Neuronal stem cell (in vitro differentiated cells): Measurements from ENCODE around the gene SLC2A5.

ENCODE experiments used
- DNase-seq: peaks from one replicate; pipeline ENCODE4 v3.0.0-alpha.2; 2013; ENCODE audit warnings: low spot score
- H2AFZ ChIP-seq: one replicate; pipeline ENCODE4 v1.6.1; 2013; ENCODE audit warnings: mild to moderate bottlenecking, low read length, inconsistent platforms
- H2AK5ac ChIP-seq: 2 replicates; pipeline ENCODE4 v1.6.1; 2013; ENCODE audit warnings: low read depth, mild to moderate bottlenecking, inconsistent platforms, low read length, moderate library complexity, mixed read lengths
- H2BK120ac ChIP-seq: 2 replicates; pipeline ENCODE4 v1.6.1; 2013; ENCODE audit warnings: low read depth, mild to moderate bottlenecking, inconsistent platforms, low read length, moderate library complexity, mixed read lengths
- H2BK12ac ChIP-seq: one replicate; pipeline ENCODE4 v1.6.1; 2013; ENCODE audit warnings: low read length, inconsistent platforms
- H2BK15ac ChIP-seq: 2 replicates; pipeline ENCODE4 v1.6.1; 2013; ENCODE audit warnings: mild to moderate bottlenecking, low read length, inconsistent platforms, mixed read lengths
- H2BK5ac ChIP-seq: one replicate; pipeline ENCODE4 v1.6.1; 2013; ENCODE audit warnings: inconsistent platforms, mild to moderate bottlenecking, low read length, moderate library complexity
- H3K14ac ChIP-seq: one replicate; pipeline ENCODE4 v1.6.1; 2013; ENCODE audit warnings: low read length, inconsistent platforms
- H3K18ac ChIP-seq: 2 replicates; pipeline ENCODE4 v1.6.1; 2013; ENCODE audit warnings: low read length, inconsistent platforms
- H3K23ac ChIP-seq: 2 replicates; pipeline ENCODE4 v1.6.1; 2013; ENCODE audit warnings: low read depth, mild to moderate bottlenecking, mixed read lengths, low read length, inconsistent platforms; ENCODE audit not compliant: poor library complexity
- H3K27ac ChIP-seq: replicated peaks from 3 replicates; pipeline ENCODE4 v1.5.1; 2013; ENCODE audit warnings: low read length, inconsistent platforms
- H3K27me3 ChIP-seq, 3 experiments: 2 replicates each; pipeline ENCODE4 v1.6.1; 2013; ENCODE audit warnings: low read length in 3 of 3, mild to moderate bottlenecking in 2 of 3, inconsistent platforms in 1 of 3, low read depth in 1 of 3, mixed read lengths in 1 of 3, moderate library complexity in 1 of 3; ENCODE audit not compliant: control insufficient read depth in 3 of 3, insufficient read depth in 3 of 3
- H3K36me3 ChIP-seq, 2 donors: replicated peaks in 1 of 2; 2 replicates each; pipeline ENCODE4 v1.6.1; 2013; ENCODE audit warnings: low read length in 2 of 2; ENCODE audit not compliant: control insufficient read depth in 2 of 2, insufficient read depth in 2 of 2
- H3K4ac ChIP-seq: 2 replicates; pipeline ENCODE4 v1.6.1; 2013; ENCODE audit warnings: inconsistent platforms, mild to moderate bottlenecking, low read length, moderate library complexity
- H3K4me1 ChIP-seq, 2 donors: 1 replicate in 1 of 2; 2 replicates in 1 of 2; pipeline ENCODE4 v1.6.1; 2013; ENCODE audit warnings: low read length in 2 of 2, low read depth in 1 of 2; ENCODE audit not compliant: control insufficient read depth in 2 of 2, insufficient read depth in 1 of 2
- H3K4me2 ChIP-seq: one replicate; pipeline ENCODE4 v1.6.1; 2013; ENCODE audit warnings: mild to moderate bottlenecking, low read length, inconsistent platforms; ENCODE audit not compliant: insufficient read depth, poor library complexity, severe bottlenecking
- H3K4me3 ChIP-seq, 2 donors: 2 replicates each; pipeline ENCODE4 v1.5.1; 2013; ENCODE audit warnings: low read length in 2 of 2, mild to moderate bottlenecking in 2 of 2, inconsistent platforms in 1 of 2, moderate library complexity in 1 of 2
- H3K79me1 ChIP-seq: one replicate; pipeline ENCODE4 v1.6.1; 2013; ENCODE audit warnings: low read depth, mild to moderate bottlenecking, inconsistent platforms, low read length, moderate library complexity
- H3K9ac ChIP-seq: one replicate; pipeline ENCODE4 v1.6.1; 2013; ENCODE audit warnings: mild to moderate bottlenecking, low read depth, low read length, inconsistent platforms; ENCODE audit not compliant: poor library complexity
- H3K9me3 ChIP-seq, 2 donors: replicated peaks in 1 of 2; 2 replicates each; pipeline versions ENCODE3 to v1.6.1; 2013; ENCODE audit warnings: low read length in 2 of 2, mild to moderate bottlenecking in 2 of 2, inconsistent platforms in 1 of 2, low read depth in 1 of 2, mixed read lengths in 1 of 2, moderate library complexity in 1 of 2; ENCODE audit not compliant: control insufficient read depth in 2 of 2, insufficient read depth in 1 of 2
- H4K8ac ChIP-seq: one replicate; pipeline ENCODE4 v1.6.1; 2013; ENCODE audit warnings: low read depth, mild to moderate bottlenecking, inconsistent platforms, low read length, moderate library complexity
- H4K91ac ChIP-seq: one replicate; pipeline ENCODE4 v1.6.1; 2013; ENCODE audit warnings: low read length, low read depth, mild to moderate bottlenecking, inconsistent platforms; ENCODE audit not compliant: poor library complexity
- WGBS, 2 donors: extraction: QIAGEN DNeasy Blood & Tissue Kit; methylation state at CpG; one replicate each; pipeline ENCODE4 v1.1.7; 2013; ENCODE audit warnings: missing lambda C conversion rate in 2 of 2, mixed read lengths in 1 of 2; ENCODE audit not compliant: insufficient read length in 2 of 2, insufficient replicate concordance in 1 of 2; ENCODE audit errors: extremely low coverage in 2 of 2; 5-methylcytosine and 5-hydroxymethylcytosine counted together

The SLC2A5 gene

DNA sequence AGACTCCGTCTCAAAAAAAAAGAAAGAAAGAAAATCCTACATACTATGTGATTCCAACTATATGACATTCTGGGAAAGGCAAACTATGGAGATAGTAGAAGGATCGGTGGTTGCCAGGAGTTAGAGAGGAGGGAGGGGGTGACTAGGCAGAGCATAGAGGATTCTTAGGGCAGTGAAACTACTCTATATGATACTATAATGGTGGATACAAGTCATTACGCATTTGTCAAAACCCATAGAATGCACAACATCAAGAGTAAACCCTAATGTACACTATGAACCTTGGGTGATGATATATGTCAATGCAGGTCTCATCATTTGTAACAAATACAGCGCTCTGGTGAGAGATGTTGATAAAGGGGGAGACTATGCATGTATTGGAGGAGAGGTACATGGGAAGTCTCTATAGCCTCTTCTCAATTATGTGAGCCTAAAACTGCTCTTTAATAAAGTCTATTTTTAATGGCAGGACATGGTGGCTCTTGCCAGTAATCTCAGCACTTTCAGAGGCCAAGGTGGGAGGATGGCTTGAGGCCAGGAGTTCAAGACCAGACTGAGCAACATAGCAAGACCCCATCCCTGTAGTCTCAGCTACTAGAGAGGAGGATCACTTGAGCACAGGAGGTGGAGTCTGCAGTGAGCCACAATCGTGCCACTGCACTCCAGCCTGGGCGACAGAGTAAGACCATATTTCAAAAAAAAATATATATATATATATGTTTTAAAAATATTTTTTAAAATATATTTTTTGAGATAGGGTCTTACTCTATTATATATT is 17.0 kb downstream of the SLC2A5 start:
- WGBS, 2 donors: no CpG with 5 or more reads among the region's 6 CpGs
- H2BK15ac ChIP-seq: no peak overlapping the region
- no peak overlapping the region for H3K18ac ChIP-seq
- H3K4me1 ChIP-seq: no peaks in the 10 kb centered on the region
- no peak overlapping the region for H2BK5ac ChIP-seq
- H4K91ac ChIP-seq: no peak overlapping the region
- no peak overlapping the region for H2AK5ac ChIP-seq
- no peak overlapping the region for H3K27ac ChIP-seq
- no peak overlapping the region for H3K14ac ChIP-seq
- H3K27me3 ChIP-seq: no peaks in the 10 kb centered on the region
- H3K4me3 ChIP-seq: no peak overlapping the region
- no peaks in the 10 kb centered on the region for H3K79me1 ChIP-seq
- no peak overlapping the region for H3K9ac ChIP-seq
- no peak overlapping the region for H2BK120ac ChIP-seq
- H4K8ac ChIP-seq: no peak overlapping the region
- H3K23ac ChIP-seq: no peak overlapping the region
- no peak overlapping the region for H3K4me2 ChIP-seq
- no peaks in the 10 kb centered on the region for H3K36me3 ChIP-seq
- H3K9me3 ChIP-seq: no peaks in the 10 kb centered on the region
- H3K4ac ChIP-seq: no peak overlapping the region
- no peak for DNase-seq
- H2BK12ac ChIP-seq: no peak overlapping the region
- no peak overlapping the region for H2AFZ ChIP-seq

DNA sequence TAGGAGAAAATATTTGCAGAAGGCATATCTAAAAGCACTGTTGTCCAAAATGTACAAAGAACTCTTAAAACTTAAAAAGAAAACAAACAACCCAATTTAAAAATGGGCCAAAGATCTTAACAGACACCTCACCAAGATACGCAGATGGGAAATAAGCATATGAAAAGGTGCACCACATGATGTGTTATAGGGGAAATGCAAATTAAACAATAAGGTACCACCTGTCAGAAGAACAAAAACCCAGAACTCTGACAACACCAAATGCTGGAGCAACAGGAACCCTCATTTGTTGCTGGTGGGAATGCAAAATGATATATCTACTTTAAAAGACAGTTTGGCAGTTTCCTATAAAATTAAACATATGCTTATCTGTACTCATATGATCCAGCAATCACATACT is 18.1 kb downstream of the SLC2A5 start:
- Histone ChIP-seq H3K9ac (no peak overlapping the region), H3K27ac (no peak overlapping the region), H3K4me1 (no peaks in the 10 kb centered on the region), H3K14ac (no peak overlapping the region), H3K4me2 (no peak overlapping the region), H3K9me3 (no peaks in the 10 kb centered on the region), H3K18ac (no peak overlapping the region), H2BK15ac (no peak overlapping the region), H2BK12ac (no peak overlapping the region), H3K36me3 (no peaks in the 10 kb centered on the region), H4K91ac (no peak overlapping the region), H2AK5ac (no peak overlapping the region), H4K8ac (no peak overlapping the region), H2BK120ac (no peak overlapping the region), H2AFZ (no peak overlapping the region), H3K23ac (no peak overlapping the region), H3K27me3 (peaks cover 0 to 2% (median 0%) of the 10 kb centered on the region in 3 experiments), H3K79me1 (no peaks in the 10 kb centered on the region), H2BK5ac (no peak overlapping the region), H3K4me3 (no peak overlapping the region), H3K4ac (no peak overlapping the region)
- WGBS, 2 donors: no CpG with 5 or more reads among the region's 1 CpG
- no peak for DNase-seq

DNA sequence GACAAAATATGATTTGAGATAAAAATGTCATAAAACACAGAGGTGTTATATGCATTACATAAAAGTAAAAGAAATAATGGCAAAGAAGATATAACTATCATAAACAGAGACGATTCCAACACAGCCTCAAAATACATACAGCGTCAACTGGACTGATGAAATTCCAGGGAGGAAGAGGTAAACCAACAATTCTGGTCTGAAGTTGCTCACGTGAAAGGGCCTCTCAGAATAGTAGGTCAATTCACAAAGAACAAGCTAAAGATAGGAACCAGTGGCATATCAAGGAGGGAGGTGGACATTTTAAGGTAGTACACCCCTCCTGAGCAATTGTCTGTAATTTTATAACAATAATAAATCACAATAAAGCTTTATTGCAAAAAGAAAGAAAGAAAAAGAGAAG is 18.6 kb downstream of the SLC2A5 start:
- no peaks in the 10 kb centered on the region for H3K9me3 ChIP-seq
- H2BK12ac ChIP-seq: no peak overlapping the region
- H3K36me3 ChIP-seq: no peaks in the 10 kb centered on the region
- no CpG with 5 or more reads among the region's 3 CpGs for WGBS, 2 donors
- H2AFZ ChIP-seq: no peak overlapping the region
- no peak overlapping the region for H2BK120ac ChIP-seq
- H3K4me2 ChIP-seq: no peak overlapping the region
- H3K79me1 ChIP-seq: no peaks in the 10 kb centered on the region
- H4K91ac ChIP-seq: no peak overlapping the region
- H2BK15ac ChIP-seq: no peak overlapping the region
- H3K4me3 ChIP-seq: no peak overlapping the region
- H4K8ac ChIP-seq: no peak overlapping the region
- H3K9ac ChIP-seq: no peak overlapping the region
- no peak overlapping the region for H3K4ac ChIP-seq
- no peak overlapping the region for H3K23ac ChIP-seq
- peaks cover 0 to 4% (median 0%) of the 10 kb centered on the region in 3 experiments for H3K27me3 ChIP-seq
- H3K27ac ChIP-seq: no peak overlapping the region
- H2AK5ac ChIP-seq: no peak overlapping the region
- H2BK5ac ChIP-seq: no peak overlapping the region
- H3K4me1 ChIP-seq: no peaks in the 10 kb centered on the region
- H3K14ac ChIP-seq: no peak overlapping the region
- no peak for DNase-seq
- no peak overlapping the region for H3K18ac ChIP-seq

DNA sequence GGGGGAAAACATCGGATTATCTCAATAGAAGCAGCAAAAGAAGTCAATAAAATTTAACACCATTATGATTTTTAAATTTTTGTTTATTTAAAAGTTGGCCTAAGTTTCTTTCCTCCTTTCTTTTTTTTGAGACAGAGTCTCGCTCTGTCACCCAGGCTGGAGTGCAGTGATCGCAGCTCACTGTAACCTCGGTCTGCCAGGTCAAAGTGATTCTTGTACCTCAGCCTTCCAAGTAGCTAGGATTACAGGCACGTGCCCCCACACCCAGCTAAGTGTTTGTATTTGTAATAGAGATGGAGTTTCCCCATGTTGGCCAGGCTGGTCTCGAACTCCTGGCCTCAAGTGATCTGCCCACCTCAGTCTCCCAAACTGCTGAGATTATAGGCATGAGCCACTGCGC is 20.9 kb downstream of the SLC2A5 start:
- H3K27ac ChIP-seq: no peak overlapping the region
- H3K79me1 ChIP-seq: no peaks in the 10 kb centered on the region
- no peak overlapping the region for H2BK12ac ChIP-seq
- DNase-seq: no peak
- no peak overlapping the region for H2AK5ac ChIP-seq
- H2BK15ac ChIP-seq: no peak overlapping the region
- H3K4me2 ChIP-seq: no peak overlapping the region
- no peak overlapping the region for H3K23ac ChIP-seq
- H4K8ac ChIP-seq: no peak overlapping the region
- H2BK5ac ChIP-seq: no peak overlapping the region
- H3K36me3 ChIP-seq: no peaks in the 10 kb centered on the region
- H3K4me3 ChIP-seq: no peak overlapping the region
- no peak overlapping the region for H3K9ac ChIP-seq
- H3K4me1 ChIP-seq: no peaks in the 10 kb centered on the region
- H3K18ac ChIP-seq: no peak overlapping the region
- no peaks in the 10 kb centered on the region for H3K9me3 ChIP-seq
- no peak overlapping the region for H2BK120ac ChIP-seq
- no peak overlapping the region for H3K14ac ChIP-seq
- no peak overlapping the region for H3K4ac ChIP-seq
- no peak overlapping the region for H4K91ac ChIP-seq
- peaks cover 0 to 4% (median 0%) of the 10 kb centered on the region in 3 experiments for H3K27me3 ChIP-seq
- WGBS, 2 donors: no CpG with 5 or more reads among the region's 7 CpGs
- H2AFZ ChIP-seq: no peak overlapping the region
